ENCODE data around the gene ADGRE1.
A peak's percentile ranks its signal among the peaks of the same experiment; 100 is the strongest.

ADGRE1 gene

GRCh38 chr19:6963244-6963852 lies 76.0 kb downstream of the ADGRE1 start:
- DNase-seq: no peak

GRCh38 chr19:6963937-6964336 lies 76.6 kb downstream of the ADGRE1 start:
- DNase-seq: no peak

- DNase-seq: no peak
Measured at GRCh38 chr19:6967967-6968366, 80.6 kb downstream of the ADGRE1 start.

- no peak for DNase-seq
Measured at GRCh38 chr19:6969490-6969889, 82.1 kb downstream of the ADGRE1 start.

- peak in 1 of 2 donors; percentile 28 for DNase-seq
Measured at GRCh38 chr19:6970021-6970420, 82.6 kb downstream of the ADGRE1 start.

GRCh38 chr19:6970443-6970842 lies 83.1 kb downstream of the ADGRE1 start:
- DNase-seq: peak; percentile 6 to 28

GRCh38 chr19:6971366-6971765 lies 84.0 kb downstream of the ADGRE1 start:
- DNase-seq: no peak

GRCh38 chr19:6976197-6976596 lies 88.8 kb downstream of the ADGRE1 start:
- no peak for DNase-seq

- DNase-seq: no peak
Measured at GRCh38 chr19:6979399-6979798, 92.0 kb downstream of the ADGRE1 start.

- DNase-seq: no peak
Measured at GRCh38 chr19:6983448-6983847, 96.1 kb downstream of the ADGRE1 start.

GRCh38 chr19:6987850-6988249 lies 100.5 kb downstream of the ADGRE1 start:
- no peak for DNase-seq

GRCh38 chr19:6988257-6988656 lies 100.9 kb downstream of the ADGRE1 start:
- DNase-seq: no peak
